ENCODE data around the gene PLEKHG5. TPM values are rescaled to one million over a fixed set of nuclear protein-coding genes. Genes with fewer than 3 reads are reported as not detected.
A peak's percentile ranks its signal among the peaks of the same experiment; 100 is the strongest.

PLEKHG5 gene
- polyA plus RNA-seq, 2 of the 4 experiments (the other 2 are of a cell fraction): 0.84 to 3.1 TPM

DNA sequence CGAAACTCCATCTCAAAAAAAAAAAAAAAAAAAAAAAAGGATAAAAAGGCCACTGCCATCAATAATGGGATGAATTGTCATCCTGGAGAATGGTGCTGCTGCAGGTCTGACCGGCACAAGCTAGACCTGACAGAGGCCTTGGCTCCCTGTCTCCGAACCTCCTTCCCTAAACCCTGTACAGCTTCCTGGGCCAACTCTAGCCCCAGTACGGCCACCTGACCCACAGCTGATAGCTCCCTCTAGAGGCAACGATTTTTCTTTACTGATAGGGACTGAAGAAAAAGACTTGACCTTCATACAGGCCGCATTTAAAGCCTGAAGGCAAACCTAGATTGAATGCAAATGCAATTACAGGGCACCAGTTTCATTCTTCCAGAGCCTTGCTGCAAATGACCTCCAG is 32.1 kb upstream of the PLEKHG5 start:
- ChIA-PET CTCF (interaction anchor here (0.7 to 4.0 kb wide), 12 partner anchors 10 to 47 kb away, joined by 3 to 20 read pairs (median 4); partner anchors contain the start of genes NOL9 and TAS1R1), POLR2A (no interaction called here)
- FAIRE-seq (no peak), ATAC-seq (peak; percentile 86), DNase-seq (ENCODE audit: low read depth in 1 of 2, low spot score in 1 of 2) (peak; percentile 48 to 64)
- Histone ChIP-seq H3K4me3 (no peak overlapping the region), H3K9me3 (no peaks in the 10 kb centered on the region), H3K4me1 (no peaks in the 10 kb centered on the region), H3K27ac (no peak overlapping the region), H3K4me2 (no peak overlapping the region)
- TF ChIP-seq, protein P1, sequence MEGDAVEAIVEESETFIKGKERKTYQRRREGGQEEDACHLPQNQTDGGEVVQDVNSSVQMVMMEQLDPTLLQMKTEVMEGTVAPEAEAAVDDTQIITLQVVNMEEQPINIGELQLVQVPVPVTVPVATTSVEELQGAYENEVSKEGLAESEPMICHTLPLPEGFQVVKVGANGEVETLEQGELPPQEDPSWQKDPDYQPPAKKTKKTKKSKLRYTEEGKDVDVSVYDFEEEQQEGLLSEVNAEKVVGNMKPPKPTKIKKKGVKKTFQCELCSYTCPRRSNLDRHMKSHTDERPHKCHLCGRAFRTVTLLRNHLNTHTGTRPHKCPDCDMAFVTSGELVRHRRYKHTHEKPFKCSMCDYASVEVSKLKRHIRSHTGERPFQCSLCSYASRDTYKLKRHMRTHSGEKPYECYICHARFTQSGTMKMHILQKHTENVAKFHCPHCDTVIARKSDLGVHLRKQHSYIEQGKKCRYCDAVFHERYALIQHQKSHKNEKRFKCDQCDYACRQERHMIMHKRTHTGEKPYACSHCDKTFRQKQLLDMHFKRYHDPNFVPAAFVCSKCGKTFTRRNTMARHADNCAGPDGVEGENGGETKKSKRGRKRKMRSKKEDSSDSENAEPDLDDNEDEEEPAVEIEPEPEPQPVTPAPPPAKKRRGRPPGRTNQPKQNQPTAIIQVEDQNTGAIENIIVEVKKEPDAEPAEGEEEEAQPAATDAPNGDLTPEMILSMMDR (IDR thresholded peaks at IDR 0.05): peak; percentile 43; the same call in 2 of the 3 replicates
- TF ChIP-seq HOXB13 (CRISPR knock-in tag; IDR thresholded peaks at IDR 0.05; ENCODE audit: low read depth) (no peak), RAD21 (conservative IDR thresholded peaks at IDR 0.05 in 1 of 2, IDR thresholded peaks at IDR 0.05 in 1 of 2) (peak; percentile 14 to 42; a peak in 2 of 5 replicates)
- TF ChIP-seq, protein P2, sequence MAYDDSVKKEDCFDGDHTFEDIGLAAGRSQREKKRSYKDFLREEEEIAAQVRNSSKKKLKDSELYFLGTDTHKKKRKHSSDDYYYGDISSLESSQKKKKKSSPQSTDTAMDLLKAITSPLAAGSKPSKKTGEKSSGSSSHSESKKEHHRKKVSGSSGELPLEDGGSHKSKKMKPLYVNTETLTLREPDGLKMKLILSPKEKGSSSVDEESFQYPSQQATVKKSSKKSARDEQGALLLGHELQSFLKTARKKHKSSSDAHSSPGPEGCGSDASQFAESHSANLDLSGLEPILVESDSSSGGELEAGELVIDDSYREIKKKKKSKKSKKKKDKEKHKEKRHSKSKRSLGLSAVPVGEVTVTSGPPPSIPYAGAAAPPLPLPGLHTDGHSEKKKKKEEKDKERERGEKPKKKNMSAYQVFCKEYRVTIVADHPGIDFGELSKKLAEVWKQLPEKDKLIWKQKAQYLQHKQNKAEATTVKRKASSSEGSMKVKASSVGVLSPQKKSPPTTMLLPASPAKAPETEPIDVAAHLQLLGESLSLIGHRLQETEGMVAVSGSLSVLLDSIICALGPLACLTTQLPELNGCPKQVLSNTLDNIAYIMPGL (CRISPR knock-in tag; IDR thresholded peaks at IDR 0.05; ENCODE audit: borderline replicate concordance): no peak
- 51% methylated on average over 5 of the region's 6 CpGs for WGBS (ENCODE audit: missing lambda C conversion rate)

DNA sequence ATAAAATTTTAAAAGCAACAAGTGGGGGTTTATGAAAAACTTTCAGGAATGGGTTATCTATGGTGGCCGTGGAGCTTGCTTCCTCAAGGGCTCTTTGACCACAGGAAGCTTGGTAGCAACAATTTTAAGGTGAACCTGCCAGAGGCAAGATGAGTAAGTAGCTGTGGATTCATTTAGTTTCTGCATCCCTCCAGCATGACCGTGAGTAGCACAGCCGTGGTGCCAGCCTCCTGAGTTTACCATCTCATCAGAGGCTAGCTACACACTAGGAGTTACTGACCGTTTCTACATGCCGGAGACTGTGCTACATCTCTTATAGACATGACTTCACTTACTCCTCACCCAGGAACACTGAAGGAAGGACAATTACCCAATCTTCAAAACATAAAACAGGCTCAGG is 30.1 kb upstream of the PLEKHG5 start:
- ChIA-PET CTCF (interaction anchor here (1.0 to 4.0 kb wide), 5 partner anchors 14 to 36 kb away, joined by 3 to 20 read pairs (median 3); partner anchors contain the start of genes NOL9 and TAS1R1), POLR2A (no interaction called here)
- DNase-seq (ENCODE audit: low read depth in 1 of 2, low spot score in 1 of 2) (no peak), ATAC-seq (no peak), FAIRE-seq (no peak)
- WGBS (ENCODE audit: missing lambda C conversion rate): 61% methylated on average over 5 of the region's 5 CpGs
- no peak overlapping the region for H3K4me2 ChIP-seq
- TF ChIP-seq, protein P1 (IDR thresholded peaks at IDR 0.05): no peak
- TF ChIP-seq KDM1A (IDR thresholded peaks at IDR 0.05; ENCODE audit: low read depth): no peak
- TF ChIP-seq ZNF302 (CRISPR knock-in tag; IDR thresholded peaks at IDR 0.05): no peak
- no peak for TF ChIP-seq HDAC2 (IDR thresholded peaks at IDR 0.05)
- no peak for TF ChIP-seq RCOR1 (IDR thresholded peaks at IDR 0.05; ENCODE audit: low read depth, low read length)
- no peak for TF ChIP-seq NR3C1 (IDR thresholded peaks at IDR 0.05)
- no peak for TF ChIP-seq TP53 (CRISPR knock-in tag; IDR thresholded peaks at IDR 0.05)
- TF ChIP-seq, protein P3, sequence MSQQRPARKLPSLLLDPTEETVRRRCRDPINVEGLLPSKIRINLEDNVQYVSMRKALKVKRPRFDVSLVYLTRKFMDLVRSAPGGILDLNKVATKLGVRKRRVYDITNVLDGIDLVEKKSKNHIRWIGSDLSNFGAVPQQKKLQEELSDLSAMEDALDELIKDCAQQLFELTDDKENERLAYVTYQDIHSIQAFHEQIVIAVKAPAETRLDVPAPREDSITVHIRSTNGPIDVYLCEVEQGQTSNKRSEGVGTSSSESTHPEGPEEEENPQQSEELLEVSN (IDR thresholded peaks at IDR 0.05; ENCODE audit: borderline replicate concordance, low read depth): no peak
- H3K9me3 ChIP-seq: no peaks in the 10 kb centered on the region
- H3K4me3 ChIP-seq: no peak overlapping the region
- H3K27ac ChIP-seq: no peak overlapping the region
- no peaks in the 10 kb centered on the region for H3K4me1 ChIP-seq

DNA sequence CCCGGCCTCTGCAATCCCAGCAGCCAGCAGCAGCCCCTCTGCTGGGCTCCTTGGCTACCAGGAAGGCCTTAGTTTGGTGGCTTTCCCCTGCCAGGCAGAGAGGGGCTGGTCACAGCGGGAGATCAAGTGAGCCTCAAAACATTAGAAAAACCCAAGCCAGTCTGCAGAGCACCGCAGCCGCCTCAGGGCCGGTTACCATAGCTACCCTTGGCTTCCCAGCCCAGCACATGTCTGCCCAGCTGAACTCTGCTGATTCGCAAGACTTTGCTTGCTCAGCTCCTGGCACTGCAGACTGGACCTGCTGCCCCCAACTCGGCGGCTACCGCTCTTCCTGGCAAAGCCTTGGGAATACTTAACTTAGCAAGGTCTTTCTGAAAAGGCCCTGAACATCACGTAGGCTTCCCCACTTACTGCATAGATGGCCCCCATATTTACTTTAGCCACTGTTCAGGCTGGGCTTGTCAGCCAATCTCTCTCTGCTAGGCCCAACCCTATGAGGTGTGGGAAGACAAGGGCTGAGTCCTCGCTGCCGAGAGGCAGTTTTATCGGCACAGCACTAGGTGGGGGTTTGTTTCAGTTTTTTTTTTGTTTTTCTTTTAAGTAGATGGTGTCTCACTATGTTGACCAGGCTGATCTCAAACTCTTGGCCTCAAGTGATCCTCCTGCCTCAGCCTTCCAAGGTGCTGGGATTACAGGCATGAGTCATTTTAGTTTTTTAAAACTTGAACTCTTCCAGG is 28.6 kb upstream of the PLEKHG5 start:
- H3K27ac ChIP-seq: no peak overlapping the region
- ChIA-PET CTCF (interaction anchor here (1.4 to 2.1 kb wide), 2 partner anchors 33 to 35 kb away, joined by 3 to 5 read pairs; partner anchors contain the start of genes NOL9 and TAS1R1), POLR2A (no interaction called here)
- no peaks in the 10 kb centered on the region for H3K4me1 ChIP-seq
- peak; percentile 26 to 28; a peak in 4 of 6 replicates for ATAC-seq
- no peaks in the 10 kb centered on the region for H3K9me3 ChIP-seq
- no peak overlapping the region for H3K4me3 ChIP-seq
- 82% methylated on average over 10 of the region's 13 CpGs for whole genome bisulfite sequencing (ENCODE audit: missing lambda C conversion rate)
- H3K4me2 ChIP-seq: no peak overlapping the region
- no peak for FAIRE-seq
- no peak for DNase-seq (ENCODE audit: low read depth in 1 of 2, low spot score in 1 of 2)
- TF ChIP-seq JUNB (IDR thresholded peaks at IDR 0.05): no peak
- TF ChIP-seq RARB (CRISPR knock-in tag; IDR thresholded peaks at IDR 0.05): no peak
- no peak for TF ChIP-seq PHF8 (IDR thresholded peaks at IDR 0.05; ENCODE audit: borderline replicate concordance, low read depth)
- TF ChIP-seq, protein P4, sequence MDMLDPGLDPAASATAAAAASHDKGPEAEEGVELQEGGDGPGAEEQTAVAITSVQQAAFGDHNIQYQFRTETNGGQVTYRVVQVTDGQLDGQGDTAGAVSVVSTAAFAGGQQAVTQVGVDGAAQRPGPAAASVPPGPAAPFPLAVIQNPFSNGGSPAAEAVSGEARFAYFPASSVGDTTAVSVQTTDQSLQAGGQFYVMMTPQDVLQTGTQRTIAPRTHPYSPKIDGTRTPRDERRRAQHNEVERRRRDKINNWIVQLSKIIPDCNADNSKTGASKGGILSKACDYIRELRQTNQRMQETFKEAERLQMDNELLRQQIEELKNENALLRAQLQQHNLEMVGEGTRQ (IDR thresholded peaks at IDR 0.05): no peak
- no peak for TF ChIP-seq FOXS1 (CRISPR knock-in tag; IDR thresholded peaks at IDR 0.05)
- TF ChIP-seq, protein P1 (IDR thresholded peaks at IDR 0.05): no peak
- TF ChIP-seq, protein P5, sequence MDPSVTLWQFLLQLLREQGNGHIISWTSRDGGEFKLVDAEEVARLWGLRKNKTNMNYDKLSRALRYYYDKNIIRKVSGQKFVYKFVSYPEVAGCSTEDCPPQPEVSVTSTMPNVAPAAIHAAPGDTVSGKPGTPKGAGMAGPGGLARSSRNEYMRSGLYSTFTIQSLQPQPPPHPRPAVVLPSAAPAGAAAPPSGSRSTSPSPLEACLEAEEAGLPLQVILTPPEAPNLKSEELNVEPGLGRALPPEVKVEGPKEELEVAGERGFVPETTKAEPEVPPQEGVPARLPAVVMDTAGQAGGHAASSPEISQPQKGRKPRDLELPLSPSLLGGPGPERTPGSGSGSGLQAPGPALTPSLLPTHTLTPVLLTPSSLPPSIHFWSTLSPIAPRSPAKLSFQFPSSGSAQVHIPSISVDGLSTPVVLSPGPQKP (IDR thresholded peaks at IDR 0.05; ENCODE audit: low read depth, low read length): no peak
- TF ChIP-seq, protein P6, sequence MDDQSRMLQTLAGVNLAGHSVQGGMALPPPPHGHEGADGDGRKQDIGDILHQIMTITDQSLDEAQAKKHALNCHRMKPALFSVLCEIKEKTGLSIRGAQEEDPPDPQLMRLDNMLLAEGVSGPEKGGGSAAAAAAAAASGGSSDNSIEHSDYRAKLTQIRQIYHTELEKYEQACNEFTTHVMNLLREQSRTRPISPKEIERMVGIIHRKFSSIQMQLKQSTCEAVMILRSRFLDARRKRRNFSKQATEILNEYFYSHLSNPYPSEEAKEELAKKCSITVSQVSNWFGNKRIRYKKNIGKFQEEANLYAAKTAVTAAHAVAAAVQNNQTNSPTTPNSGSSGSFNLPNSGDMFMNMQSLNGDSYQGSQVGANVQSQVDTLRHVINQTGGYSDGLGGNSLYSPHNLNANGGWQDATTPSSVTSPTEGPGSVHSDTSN (IDR thresholded peaks at IDR 0.05): no peak
